HG02938 (cell line): ENCODE measurements around the gene RALGAPA2.

ENCODE experiments used
- ATAC-seq: cut with Tn5 transposase; IDR thresholded peaks from one replicate; pipeline ENCODE4 v1.9.1; 2021; ENCODE audit warnings: mild to moderate bottlenecking, moderate library complexity; ENCODE audit not compliant: unreplicated experiment

RALGAPA2 gene

DNA sequence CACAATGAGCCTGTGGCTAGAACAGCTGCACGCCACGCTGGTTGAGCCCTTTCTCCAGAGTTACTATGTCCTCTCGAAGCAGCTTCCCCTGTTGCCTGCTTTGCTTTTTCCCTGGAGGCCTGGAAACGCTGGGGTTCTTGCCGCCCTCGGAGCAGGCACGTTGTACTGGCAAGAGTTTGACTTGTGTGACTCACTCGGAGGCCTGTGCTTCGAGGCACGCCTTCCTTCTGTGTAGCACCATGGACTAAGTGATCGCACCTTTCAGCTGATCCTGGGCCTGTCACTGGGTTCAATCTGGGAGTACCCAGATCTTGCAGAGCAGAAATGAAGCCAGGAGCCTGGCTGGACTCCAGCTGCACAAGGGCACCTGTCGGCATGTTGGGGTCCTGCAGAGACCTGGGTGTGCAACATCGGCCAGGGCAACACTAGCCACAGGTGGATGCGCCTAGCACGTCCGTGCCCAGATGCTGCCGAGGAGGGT lies 339.3 kb downstream of the RALGAPA2 start:
- no peak for ATAC-seq

- ATAC-seq, result no peak
Observed at GRCh38 chr20:20371681-20372080, 340.8 kb downstream of the RALGAPA2 start.

GRCh38 chr20:20371083-20371482 lies 341.4 kb downstream of the RALGAPA2 start:
- no peak for ATAC-seq

- ATAC-seq, result no peak
Observed at GRCh38 chr20:20370094-20370575, 342.3 kb downstream of the RALGAPA2 start.

DNA sequence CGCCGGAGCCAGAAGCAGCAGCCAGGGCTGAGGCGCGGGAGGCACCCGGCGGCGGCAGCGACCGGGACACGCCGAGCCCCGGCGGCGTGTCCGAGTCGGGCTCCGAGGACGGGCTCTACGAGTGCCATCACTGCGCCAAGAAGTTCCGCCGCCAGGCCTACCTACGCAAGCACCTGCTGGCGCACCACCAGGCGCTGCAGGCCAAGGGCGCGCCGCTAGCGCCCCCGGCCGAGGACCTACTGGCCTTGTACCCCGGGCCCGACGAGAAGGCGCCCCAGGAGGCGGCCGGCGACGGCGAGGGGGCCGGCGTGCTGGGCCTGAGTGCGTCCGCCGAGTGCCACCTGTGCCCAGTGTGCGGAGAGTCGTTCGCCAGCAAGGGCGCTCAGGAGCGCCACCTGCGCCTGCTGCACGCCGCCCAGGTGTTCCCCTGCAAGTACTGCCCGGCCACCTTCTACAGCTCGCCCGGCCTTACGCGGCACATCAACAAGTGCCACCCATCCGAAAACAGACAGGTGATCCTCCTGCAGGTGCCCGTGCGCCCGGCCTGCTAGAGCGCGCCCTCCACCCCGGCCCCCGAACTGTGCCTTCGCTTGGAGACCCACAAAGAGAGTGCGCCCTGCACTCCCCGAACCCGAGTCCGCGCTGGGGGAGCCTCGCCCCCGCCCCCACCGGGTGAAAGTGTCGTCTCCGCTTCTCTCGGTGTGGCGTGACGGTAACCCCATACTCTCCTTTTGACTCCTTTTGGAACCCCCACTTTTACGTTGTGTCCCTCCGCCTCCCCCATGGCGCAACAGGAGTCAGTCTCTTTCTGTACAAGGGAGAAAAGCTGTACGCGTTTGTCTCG lies 343.0 kb downstream of the RALGAPA2 start:
- no peak for ATAC-seq

GRCh38 chr20:20368418-20369249 lies 343.8 kb downstream of the RALGAPA2 start:
- ATAC-seq, result no peak

DNA sequence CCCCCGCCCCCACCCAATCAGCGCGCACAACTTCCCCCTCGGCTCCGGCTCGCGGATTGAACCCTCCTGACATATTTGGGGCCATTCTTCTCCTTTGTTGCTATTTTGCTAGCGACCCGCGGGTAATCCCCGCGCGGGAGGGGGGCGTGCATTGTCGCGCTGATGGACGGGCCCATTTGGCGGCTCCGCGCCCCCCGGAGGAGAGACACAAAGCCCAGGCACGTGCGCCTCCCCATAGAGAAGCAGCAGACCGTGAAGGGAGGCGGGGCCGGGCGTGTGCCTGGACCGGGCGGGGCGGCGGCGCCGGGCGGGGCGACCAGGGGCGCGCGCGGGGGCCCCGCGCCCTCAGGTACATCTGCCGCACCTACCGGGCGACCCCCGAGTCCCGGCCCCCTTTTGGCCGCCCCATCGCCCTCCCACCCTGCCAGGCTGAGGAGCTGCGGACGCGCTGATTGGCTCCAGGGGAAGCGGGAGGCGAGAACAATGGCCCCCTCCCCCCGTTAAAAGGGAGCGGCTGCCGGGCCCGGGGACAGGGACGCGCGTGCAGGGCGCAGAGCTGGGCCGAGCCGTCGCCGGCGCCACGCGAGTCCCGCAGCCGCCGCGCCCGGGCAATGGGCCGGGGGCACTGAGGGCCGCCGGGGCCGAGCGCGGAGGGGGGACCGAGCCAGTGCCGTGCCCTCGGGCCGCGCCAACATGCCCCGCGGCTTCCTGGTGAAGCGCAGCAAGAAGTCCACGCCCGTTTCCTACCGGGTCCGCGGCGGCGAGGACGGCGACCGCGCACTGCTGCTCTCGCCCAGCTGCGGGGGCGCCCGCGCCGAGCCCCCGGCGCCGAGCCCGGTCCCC lies 344.6 kb downstream of the RALGAPA2 start, which contains the start of gene INSM1:
INSM1 (plus strand) TSS at position 530 of the 843 bp plus-strand sequence; CDS start at position 694, 164 bp downstream.
- ATAC-seq, result no peak

DNA sequence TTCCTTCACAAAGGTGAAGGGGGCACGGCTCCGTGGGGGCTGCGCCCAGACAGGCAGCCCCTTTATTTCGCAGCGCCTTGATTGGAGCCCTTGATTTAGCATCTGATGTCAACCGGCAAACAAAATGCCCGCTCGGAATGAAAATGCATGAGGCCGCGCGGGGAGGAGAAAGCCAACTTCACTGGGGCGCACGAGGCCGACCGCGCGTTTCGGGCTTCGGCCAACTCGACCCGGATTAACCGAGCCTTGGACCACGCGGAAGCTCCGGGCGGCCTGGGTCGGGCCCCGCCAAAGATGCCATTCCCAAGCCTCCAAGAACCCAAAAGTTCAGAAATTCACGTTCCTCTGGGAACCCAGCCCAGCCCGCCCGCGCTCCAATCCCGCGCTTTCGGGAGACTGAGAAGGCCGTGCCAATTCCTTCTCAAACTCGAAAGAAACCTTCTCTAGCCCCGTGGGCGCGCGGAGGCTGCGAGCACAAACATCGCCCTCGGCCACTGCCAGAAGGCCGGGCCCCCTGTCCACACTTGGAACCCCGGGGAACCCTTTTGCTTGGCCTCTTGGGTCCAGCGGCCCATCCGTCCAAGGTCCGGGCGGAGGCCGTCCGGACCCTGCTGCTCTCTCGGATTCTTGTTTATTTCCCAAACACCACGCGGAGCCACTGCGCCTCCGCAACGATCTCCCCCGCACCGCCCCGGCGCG lies 345.4 kb downstream of the RALGAPA2 start:
- ATAC-seq, result no peak

DNA sequence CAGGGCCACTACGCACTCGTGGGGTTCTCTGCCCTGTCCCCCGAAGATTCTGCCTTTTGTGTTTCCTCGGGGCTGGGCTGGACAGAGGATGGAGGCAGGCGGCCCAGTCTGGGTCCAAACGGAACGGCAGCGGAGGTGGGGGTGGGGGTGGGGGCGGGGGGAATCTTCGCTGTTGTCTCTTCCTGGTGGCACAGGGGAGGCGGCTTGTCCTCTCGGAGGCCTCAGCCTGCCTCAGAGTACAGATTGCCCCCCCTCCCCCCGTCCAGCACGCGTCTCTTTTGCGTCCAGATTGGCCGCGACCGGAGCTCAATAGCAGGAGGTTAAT lies 345.9 kb downstream of the RALGAPA2 start:
- no peak for ATAC-seq

GRCh38 chr20:20365480-20366161 lies 346.8 kb downstream of the RALGAPA2 start:
- ATAC-seq, result no peak

GRCh38 chr20:20364593-20365479 lies 347.6 kb downstream of the RALGAPA2 start:
- ATAC-seq, result no peak

DNA sequence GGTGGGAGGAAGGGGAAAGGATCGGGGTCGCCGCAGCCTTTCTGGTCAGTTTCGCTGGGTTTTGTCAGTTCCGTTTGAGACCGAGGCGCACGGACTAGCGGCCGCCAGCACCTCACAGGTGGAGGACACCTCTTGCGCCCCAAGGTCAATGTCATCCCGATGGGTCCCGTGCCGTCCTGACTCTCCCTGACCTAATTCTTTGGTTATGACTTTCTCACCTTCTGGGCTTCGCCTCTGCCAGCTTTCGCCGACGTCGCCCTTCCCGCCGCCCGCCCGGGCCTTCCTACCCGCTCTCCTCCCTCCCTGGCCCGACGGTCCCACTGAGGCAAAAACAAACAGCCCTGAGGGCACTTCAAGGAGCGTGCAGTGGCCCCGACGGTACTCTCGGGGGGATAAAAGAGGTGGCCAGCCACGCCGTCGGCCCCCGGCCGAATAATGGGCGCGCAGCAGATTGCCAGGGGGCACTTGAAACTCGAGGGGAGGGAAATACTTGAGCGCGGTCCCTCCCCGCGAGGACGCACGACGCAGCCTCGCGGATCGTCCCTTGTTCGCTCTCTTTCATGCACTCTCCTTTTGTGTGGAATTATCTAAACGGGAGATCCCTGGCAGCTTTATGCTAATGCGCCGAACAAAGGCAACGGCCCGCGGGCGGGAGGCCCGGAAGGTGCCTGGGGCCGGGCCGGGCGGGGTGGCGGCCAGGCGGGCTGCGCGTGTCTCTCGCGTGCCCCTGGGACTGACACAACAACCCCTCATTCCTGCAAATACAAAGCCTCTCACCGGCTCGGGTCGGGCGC lies 348.4 kb downstream of the RALGAPA2 start:
- no peak for ATAC-seq

DNA sequence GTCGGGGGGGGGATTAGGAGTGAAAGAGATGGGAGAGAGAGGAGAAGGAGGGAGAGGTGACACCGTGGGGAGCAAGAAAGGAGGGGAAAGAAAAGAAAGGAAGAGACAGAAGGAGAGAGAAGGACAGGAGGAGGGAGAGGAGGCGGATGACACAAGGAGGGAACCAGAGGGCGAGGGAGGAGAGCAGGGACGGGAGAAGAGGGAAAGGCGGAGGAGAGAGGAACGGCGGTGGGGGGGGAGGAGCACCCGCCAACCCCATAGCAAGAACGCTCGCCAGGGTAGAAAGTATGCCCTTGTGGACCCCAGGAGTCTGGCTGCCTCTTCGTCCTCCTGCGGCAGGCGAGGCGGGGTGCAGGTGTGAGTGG lies 349.0 kb downstream of the RALGAPA2 start:
- no peak for ATAC-seq

DNA sequence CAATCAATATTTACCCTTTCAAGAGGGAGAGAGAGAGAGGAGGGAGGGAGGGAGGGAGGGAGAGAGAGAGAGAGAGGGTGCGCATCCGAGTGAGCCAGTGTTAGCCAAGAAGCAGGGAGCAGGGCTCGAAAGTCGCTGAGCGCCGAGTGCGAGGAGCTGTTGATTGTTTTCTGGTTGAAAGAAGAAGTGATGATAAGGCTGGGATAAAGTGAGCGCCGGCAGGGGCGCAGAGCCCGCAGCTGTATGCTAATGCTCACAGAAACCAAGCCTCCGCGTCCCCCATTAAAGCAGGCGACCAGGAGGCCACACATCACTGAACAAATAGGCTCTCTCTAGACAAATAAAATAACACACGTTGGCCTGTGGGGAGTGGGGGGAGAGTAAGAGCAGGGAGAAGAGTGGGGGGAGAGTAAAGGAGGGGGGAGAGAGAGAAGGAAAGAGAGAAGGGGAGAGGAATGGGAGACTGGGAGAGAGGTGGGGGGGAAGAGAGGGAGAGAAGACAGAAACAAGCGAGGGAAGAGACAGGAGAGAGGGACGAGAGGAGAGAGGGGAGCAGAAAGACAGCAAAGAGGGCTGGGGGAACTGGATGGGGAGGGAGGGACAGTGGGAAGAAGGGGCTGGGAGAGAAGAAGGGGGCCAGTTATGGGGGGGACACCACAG lies 349.5 kb downstream of the RALGAPA2 start:
- no peak for ATAC-seq

DNA sequence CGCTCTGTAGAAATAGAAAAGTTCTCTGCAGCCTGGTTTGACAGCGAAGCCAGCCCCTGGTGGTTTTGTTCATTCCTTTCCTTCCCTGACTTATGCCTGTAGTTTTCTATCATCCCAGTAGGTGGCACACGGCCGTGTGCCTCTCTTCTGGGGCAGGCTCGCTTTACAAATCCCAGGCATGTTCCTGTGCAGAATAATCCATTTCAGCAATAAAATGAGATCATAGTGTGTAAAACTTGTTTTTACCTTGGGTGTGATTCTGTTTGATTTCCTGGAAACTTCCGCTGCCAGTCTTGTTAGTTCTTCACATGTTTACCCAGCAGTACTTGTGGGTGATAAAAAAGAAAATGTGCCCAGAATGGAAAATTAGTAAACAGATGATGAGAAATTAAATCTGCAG lies 352.0 kb downstream of the RALGAPA2 start:
- no peak for ATAC-seq

DNA sequence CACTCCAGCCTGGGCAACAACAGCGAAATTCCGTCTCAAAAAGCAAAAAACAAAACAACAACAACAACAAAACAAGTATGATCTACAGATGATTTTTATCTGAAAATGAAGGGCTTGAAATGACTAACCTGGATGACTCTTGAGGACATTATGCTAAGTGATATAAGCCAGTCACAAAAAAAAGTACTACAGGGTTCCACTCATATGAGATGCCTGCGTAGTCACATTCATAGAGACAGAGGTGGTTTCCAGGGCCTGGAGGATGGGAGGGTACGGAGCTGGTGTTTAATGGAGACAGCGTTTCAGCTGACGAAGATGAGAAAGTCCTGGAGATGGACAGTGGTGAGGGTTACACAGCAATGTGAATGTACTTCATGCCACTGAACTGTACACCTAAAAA lies 352.8 kb downstream of the RALGAPA2 start:
- no peak for ATAC-seq

DNA sequence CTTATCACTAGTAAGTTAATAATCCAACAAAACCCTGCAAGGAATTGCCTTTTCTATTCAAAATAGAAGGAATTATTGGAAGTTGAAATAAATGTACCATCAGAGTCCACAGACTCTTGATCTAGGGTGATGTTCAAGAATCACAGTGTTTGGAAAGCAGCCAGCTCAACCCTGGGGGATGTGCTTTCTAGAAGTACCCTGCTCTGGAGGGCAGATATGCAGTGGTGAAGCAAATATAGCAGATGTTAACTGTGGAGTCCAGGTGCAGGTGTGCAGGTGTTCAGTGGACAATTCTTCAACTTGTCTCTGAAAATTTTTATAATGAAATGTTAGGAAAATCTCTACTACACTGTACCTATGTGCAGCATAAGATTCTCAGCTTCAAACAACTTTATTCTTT lies 353.6 kb downstream of the RALGAPA2 start:
- no peak for ATAC-seq
